Measurements from ENCODE around the gene OR8D2. TPM values are rescaled to one million over a fixed set of nuclear protein-coding genes. Genes with fewer than 3 reads are reported as not detected.

The OR8D2 gene, protein sequence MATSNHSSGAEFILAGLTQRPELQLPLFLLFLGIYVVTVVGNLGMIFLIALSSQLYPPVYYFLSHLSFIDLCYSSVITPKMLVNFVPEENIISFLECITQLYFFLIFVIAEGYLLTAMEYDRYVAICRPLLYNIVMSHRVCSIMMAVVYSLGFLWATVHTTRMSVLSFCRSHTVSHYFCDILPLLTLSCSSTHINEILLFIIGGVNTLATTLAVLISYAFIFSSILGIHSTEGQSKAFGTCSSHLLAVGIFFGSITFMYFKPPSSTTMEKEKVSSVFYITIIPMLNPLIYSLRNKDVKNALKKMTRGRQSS
- polyA plus RNA-seq (2013, experiment 1 of 2) = not detected
- polyA plus RNA-seq (2013, experiment 2 of 2) = not detected

DNA sequence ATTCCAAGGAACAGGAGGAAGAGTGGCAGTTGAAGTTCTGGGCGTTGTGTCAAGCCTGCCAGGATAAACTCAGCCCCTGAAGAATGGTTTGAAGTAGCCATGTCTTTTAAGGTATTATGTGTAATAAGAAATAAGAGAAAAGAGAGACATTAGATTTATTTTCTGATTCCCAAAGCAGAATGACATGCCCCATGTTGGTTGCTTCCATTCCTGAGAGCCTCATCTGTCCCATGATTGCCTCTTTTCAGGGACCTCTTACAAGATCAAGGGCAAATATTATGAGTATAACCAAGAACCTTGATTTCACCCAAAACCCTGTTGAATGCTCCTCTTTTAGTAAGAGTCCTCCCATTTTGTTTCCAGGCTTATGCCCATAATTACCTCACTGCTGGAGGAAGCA lies at the start of gene OR8D2:
Gene OR8D2, minus strand, starts transcription at position 101 of the 400 bp plus-strand sequence. Its CDS starts 0 bp downstream, at position 101.
- H3K27me3 ChIP-seq (ENCODE audit: insufficient read depth, low read length) = no peaks in the 10 kb centered on the region
- H3K4me3 ChIP-seq (ENCODE audit: low read length) = no peak within 1 kb of the TSS
- H3K4me1 ChIP-seq (ENCODE audit: insufficient read depth, low read length) = no peaks in the 10 kb centered on the region
- H3K9ac ChIP-seq (ENCODE audit: low read depth, low read length) = no peak within 1 kb of the TSS
- no peaks in the 10 kb centered on the region for H3K9me3 ChIP-seq (ENCODE audit: insufficient read depth, low read depth, low read length)
- H3K27ac ChIP-seq (ENCODE audit: low read depth, low read length) = no peak within 1 kb of the TSS
- 96% methylated on average over 1 of the region's 1 CpG for WGBS
- no peaks in the 10 kb centered on the region for H3K36me3 ChIP-seq (ENCODE audit: insufficient read depth, low read length)

DNA sequence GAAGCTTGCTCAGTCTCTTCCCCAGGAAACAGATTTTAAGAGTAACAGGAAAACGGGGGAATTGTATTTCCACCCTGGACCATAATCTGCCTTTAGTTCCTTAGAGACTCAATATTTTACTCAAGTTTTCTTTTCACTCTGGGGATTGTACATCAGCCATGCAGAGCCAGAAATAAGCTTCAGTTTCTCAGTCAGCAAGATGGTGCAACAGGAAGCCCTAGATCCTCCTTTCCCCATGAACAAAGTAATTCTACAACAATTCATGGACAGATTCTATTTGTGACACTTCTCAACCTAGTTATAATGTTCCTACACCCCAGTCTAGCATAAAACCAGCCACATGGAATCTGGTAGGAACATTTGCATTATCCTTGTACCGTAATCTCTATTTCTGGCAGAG lies 39.6 kb upstream of the OR8D2 start:
- Histone ChIP-seq H3K27ac (ENCODE audit: low read depth, low read length) (no peak overlapping the region), H3K27me3 (ENCODE audit: insufficient read depth, low read length) (no peaks in the 10 kb centered on the region), H3K9ac (ENCODE audit: low read depth, low read length) (no peak overlapping the region), H3K4me3 (ENCODE audit: low read length) (no peak overlapping the region), H3K36me3 (ENCODE audit: insufficient read depth, low read length) (no peaks in the 10 kb centered on the region), H3K4me1 (ENCODE audit: insufficient read depth, low read length) (no peaks in the 10 kb centered on the region), H3K9me3 (ENCODE audit: insufficient read depth, low read depth, low read length) (no peaks in the 10 kb centered on the region)
- 64% methylated on average over 2 of the region's 2 CpGs for WGBS

DNA sequence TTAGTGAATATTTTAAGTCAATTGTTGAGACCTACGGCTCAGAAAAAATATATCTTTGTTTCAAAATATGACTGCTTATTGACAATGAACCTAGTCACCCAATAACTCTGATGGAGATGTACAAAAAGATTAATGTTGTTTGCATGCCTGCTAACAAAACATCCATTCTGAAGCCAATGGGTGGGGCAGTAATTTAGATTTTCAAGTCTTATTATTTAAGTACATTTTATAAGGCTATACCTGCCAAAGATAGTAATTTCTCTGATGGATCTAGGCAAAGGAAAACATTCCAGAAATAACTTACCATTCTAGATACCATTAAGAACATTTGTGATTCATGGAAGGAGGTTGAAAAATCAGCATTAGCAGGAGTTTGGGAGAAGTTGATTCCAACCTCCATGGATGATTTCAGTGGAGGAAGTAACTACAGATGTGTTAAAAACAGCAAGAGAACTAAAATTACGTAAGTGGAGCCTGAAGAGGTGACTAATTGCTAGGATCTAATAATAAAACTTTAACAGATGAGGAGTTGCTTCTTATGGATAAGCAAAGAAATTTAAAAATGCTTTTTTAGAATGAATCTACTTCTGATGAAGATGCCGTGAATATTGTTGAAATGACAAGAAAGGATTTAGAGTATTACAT lies 26.4 kb upstream of the OR8D2 start:
- Histone ChIP-seq H3K4me1 (ENCODE audit: insufficient read depth, low read length) (no peaks in the 10 kb centered on the region), H3K27me3 (ENCODE audit: insufficient read depth, low read length) (no peaks in the 10 kb centered on the region), H3K27ac (ENCODE audit: low read depth, low read length) (no peak overlapping the region), H3K9ac (ENCODE audit: low read depth, low read length) (no peak overlapping the region), H3K9me3 (ENCODE audit: insufficient read depth, low read depth, low read length) (no peaks in the 10 kb centered on the region), H3K36me3 (ENCODE audit: insufficient read depth, low read length) (no peaks in the 10 kb centered on the region), H3K4me3 (ENCODE audit: low read length) (no peak overlapping the region)
- WGBS = 96% methylated on average over 2 of the region's 3 CpGs

DNA sequence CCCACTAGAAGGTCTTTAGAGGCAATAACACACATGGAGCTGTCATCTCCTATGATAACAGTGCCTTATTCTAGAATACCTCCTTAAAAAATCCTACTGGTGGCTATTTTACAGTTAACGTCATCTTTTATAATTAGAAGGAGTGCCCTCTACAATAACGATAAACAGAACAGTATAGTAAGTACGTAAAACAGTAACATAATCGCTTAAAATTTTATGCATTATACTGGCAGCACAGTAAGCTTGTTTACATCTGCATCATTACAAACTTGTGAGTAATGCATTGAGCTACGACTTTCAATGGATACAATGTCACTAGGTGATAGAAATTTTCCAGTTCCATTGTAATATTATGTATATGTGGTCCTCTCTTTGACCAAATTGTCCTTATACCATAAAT lies 24.3 kb upstream of the OR8D2 start:
- Histone ChIP-seq H3K4me1 (ENCODE audit: insufficient read depth, low read length) (no peaks in the 10 kb centered on the region), H3K27me3 (ENCODE audit: insufficient read depth, low read length) (no peaks in the 10 kb centered on the region), H3K27ac (ENCODE audit: low read depth, low read length) (no peak overlapping the region), H3K4me3 (ENCODE audit: low read length) (no peak overlapping the region), H3K36me3 (ENCODE audit: insufficient read depth, low read length) (no peaks in the 10 kb centered on the region), H3K9me3 (ENCODE audit: insufficient read depth, low read depth, low read length) (no peaks in the 10 kb centered on the region), H3K9ac (ENCODE audit: low read depth, low read length) (no peak overlapping the region)
- WGBS = 94% methylated on average over 5 of the region's 5 CpGs

DNA sequence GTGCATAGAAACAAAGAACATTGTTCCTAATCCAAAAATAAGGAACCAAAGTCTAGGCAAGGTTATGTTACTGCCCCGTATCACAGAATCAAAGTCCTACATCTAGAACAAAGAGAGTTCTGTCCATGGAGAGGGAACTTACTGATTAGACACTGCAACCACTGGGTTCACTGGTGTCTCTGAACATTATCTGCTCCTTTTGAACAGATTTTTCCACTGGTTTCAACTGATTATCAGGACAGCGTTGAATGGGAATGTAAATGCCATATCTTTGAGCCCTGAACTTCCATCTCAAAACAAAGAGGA lies 20.1 kb upstream of the OR8D2 start:
- H3K4me1 ChIP-seq (ENCODE audit: insufficient read depth, low read length) = no peaks in the 10 kb centered on the region
- WGBS = 94% methylated on average over 2 of the region's 2 CpGs
- no peaks in the 10 kb centered on the region for H3K9me3 ChIP-seq (ENCODE audit: insufficient read depth, low read depth, low read length)
- H3K27ac ChIP-seq (ENCODE audit: low read depth, low read length) = no peak overlapping the region
- H3K9ac ChIP-seq (ENCODE audit: low read depth, low read length) = no peak overlapping the region
- H3K27me3 ChIP-seq (ENCODE audit: insufficient read depth, low read length) = no peaks in the 10 kb centered on the region
- H3K36me3 ChIP-seq (ENCODE audit: insufficient read depth, low read length) = no peaks in the 10 kb centered on the region
- H3K4me3 ChIP-seq (ENCODE audit: low read length) = no peak overlapping the region

DNA sequence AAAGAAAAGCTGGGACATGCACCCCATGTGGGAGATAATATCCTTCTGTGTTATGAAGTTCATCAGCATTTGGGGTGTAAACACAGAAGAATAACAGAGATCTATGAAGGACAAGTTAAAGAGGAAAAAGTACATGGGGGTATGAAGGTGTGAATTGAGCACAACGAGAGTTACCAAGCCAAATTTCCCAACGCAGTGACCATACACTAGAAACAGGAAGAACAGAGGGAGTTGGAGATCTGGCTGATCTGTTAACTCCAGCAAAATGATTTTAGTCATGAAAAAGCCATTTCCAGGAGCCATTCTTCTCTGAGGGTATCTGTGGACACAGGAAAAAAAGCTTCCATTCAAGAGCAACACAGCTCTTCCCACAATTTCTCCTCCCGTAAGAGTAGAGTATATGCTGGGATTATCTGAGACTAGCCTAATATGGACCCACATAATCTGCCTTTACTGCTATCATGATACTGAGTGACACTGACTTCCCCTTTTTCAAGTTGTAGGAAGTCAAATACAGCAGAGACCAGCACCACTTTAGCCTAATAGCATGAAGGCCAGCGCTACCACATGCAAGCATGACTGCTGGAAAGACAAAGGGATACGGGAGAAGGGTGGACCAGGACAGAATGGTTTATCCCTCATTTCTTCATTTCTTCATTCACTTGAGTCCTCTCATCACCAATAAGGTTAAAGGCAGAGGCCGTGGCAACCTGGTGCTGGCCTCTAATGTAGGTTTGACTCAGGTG lies 19.6 kb upstream of the OR8D2 start:
- no peak overlapping the region for H3K9ac ChIP-seq (ENCODE audit: low read depth, low read length)
- WGBS = 95% methylated on average over 5 of the region's 6 CpGs
- no peaks in the 10 kb centered on the region for H3K36me3 ChIP-seq (ENCODE audit: insufficient read depth, low read length)
- no peaks in the 10 kb centered on the region for H3K9me3 ChIP-seq (ENCODE audit: insufficient read depth, low read depth, low read length)
- no peak overlapping the region for H3K27ac ChIP-seq (ENCODE audit: low read depth, low read length)
- H3K4me3 ChIP-seq (ENCODE audit: low read length) = no peak overlapping the region
- no peaks in the 10 kb centered on the region for H3K4me1 ChIP-seq (ENCODE audit: insufficient read depth, low read length)
- no peaks in the 10 kb centered on the region for H3K27me3 ChIP-seq (ENCODE audit: insufficient read depth, low read length)

DNA sequence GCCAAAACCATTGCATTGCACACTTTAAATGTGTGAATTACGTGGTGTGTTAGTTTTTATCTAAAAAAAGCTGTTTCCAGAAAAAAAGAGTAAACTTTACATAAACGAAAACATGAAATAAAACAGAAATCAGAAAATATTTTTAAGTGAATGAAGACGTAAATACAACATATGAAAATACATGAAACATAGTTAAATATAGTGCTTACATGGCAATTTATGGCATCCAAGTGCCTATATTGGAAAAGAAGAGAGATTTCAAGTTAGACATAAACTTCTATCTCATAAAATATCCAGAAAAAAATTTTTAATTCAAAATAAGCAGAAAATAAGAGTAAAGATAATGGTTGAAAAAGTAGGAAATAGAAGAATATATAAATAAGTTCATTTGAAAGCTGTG lies 11.9 kb upstream of the OR8D2 start:
- H3K4me3 ChIP-seq (ENCODE audit: low read length) = no peak overlapping the region
- H3K27me3 ChIP-seq (ENCODE audit: insufficient read depth, low read length) = no peaks in the 10 kb centered on the region
- H3K4me1 ChIP-seq (ENCODE audit: insufficient read depth, low read length) = no peaks in the 10 kb centered on the region
- H3K27ac ChIP-seq (ENCODE audit: low read depth, low read length) = no peak overlapping the region
- no peak overlapping the region for H3K9ac ChIP-seq (ENCODE audit: low read depth, low read length)
- no peaks in the 10 kb centered on the region for H3K36me3 ChIP-seq (ENCODE audit: insufficient read depth, low read length)
- WGBS = no CpG with 5 or more reads among the region's 3 CpGs
- H3K9me3 ChIP-seq (ENCODE audit: insufficient read depth, low read depth, low read length) = peaks cover 16% of the 10 kb centered on the region

DNA sequence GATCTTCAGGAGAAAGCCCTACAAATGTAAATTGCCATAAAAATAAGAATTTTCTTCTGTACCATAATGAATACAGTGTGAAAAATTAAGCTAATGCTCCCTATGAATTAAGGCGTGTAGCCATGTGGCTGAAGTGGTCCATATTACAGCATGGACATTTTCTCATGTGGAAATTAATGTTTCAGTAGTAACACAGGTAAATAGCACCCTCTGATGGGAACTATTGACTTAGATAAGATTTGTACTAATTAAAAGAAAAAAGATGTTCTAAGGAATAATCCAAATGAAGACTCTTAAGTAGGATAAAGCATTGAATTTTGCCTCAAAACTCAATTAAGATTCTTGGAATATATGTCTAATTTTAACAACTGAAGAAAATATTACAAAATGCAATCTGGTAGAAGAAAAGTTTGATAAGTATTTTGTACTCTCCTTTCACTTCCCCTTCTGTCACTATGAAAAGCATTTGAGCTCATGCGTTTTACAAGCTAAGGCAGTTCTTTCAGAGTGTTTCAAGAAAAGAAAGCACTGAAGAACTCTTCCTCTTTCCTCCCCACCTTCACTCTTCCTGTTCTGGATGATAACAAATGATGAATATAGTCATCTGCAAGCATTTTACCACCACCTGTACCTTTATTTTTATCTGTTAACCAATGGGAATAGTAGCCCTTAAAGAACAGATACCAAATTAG lies 9.9 kb upstream of the OR8D2 start:
- 100% methylated on average over 2 of the region's 2 CpGs for WGBS
- Histone ChIP-seq H3K27me3 (ENCODE audit: insufficient read depth, low read length) (no peaks in the 10 kb centered on the region), H3K4me3 (ENCODE audit: low read length) (no peak overlapping the region), H3K27ac (ENCODE audit: low read depth, low read length) (no peak overlapping the region), H3K36me3 (ENCODE audit: insufficient read depth, low read length) (no peaks in the 10 kb centered on the region), H3K4me1 (ENCODE audit: insufficient read depth, low read length) (no peaks in the 10 kb centered on the region), H3K9ac (ENCODE audit: low read depth, low read length) (no peak overlapping the region), H3K9me3 (ENCODE audit: insufficient read depth, low read depth, low read length) (peaks cover 16% of the 10 kb centered on the region)

DNA sequence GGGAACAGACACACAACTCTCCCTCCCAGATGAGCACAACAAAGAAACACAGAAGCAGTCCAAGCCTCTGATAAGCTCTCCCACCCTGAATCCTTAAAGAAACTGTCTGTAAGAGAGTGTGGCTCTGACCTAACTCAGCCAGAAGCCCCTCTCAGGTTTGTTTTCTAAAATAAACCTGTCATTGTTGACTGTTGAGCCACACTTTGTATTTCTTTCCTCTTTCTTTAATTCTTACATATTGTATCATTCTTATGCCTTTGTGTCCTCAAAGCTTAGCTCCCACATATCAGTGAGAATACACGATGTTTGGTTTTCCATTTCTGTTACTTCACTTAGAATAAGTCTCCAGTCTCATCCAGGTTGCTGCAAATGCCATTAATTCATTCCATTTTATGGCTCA lies 7.8 kb upstream of the OR8D2 start:
- 98% methylated on average over 1 of the region's 1 CpG for WGBS
- no peaks in the 10 kb centered on the region for H3K36me3 ChIP-seq (ENCODE audit: insufficient read depth, low read length)
- no peaks in the 10 kb centered on the region for H3K27me3 ChIP-seq (ENCODE audit: insufficient read depth, low read length)
- no peak overlapping the region for H3K9ac ChIP-seq (ENCODE audit: low read depth, low read length)
- H3K4me1 ChIP-seq (ENCODE audit: insufficient read depth, low read length) = no peaks in the 10 kb centered on the region
- no peak overlapping the region; the same call in 1 of the 2 replicates for H3K27ac ChIP-seq (ENCODE audit: low read depth, low read length)
- no peak overlapping the region for H3K4me3 ChIP-seq (ENCODE audit: low read length)
- peaks cover 16% of the 10 kb centered on the region for H3K9me3 ChIP-seq (ENCODE audit: insufficient read depth, low read depth, low read length)

DNA sequence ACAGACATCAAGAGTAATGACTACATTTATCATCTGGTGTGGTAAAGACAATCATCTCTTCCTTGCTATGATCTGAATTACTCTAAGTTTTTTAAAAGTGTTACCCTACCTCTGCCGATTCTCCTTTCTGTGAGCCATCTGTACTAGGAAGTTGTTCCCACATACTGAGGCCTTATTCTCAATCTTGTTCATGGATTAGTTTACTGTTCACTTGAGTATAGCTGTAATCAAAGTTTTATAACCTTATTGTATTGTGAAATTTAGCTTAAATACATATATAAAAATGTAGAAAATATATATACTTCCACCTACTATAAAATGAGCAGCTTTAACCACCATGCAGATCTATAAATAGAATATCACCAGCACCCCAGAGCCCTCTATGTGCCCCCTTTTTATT lies 2.4 kb upstream of the OR8D2 start:
- no peaks in the 10 kb centered on the region for H3K27me3 ChIP-seq (ENCODE audit: insufficient read depth, low read length)
- no peak overlapping the region for H3K27ac ChIP-seq (ENCODE audit: low read depth, low read length)
- 100% methylated on average over 1 of the region's 1 CpG for WGBS
- H3K4me1 ChIP-seq (ENCODE audit: insufficient read depth, low read length) = no peaks in the 10 kb centered on the region
- H3K36me3 ChIP-seq (ENCODE audit: insufficient read depth, low read length) = no peaks in the 10 kb centered on the region
- H3K9ac ChIP-seq (ENCODE audit: low read depth, low read length) = no peak overlapping the region
- H3K4me3 ChIP-seq (ENCODE audit: low read length) = no peak overlapping the region
- 0 out of 2 replicates have a peak, but pooled peaks cover 2% of the 10 kb centered on the region for H3K9me3 ChIP-seq (ENCODE audit: insufficient read depth, low read depth, low read length)

DNA sequence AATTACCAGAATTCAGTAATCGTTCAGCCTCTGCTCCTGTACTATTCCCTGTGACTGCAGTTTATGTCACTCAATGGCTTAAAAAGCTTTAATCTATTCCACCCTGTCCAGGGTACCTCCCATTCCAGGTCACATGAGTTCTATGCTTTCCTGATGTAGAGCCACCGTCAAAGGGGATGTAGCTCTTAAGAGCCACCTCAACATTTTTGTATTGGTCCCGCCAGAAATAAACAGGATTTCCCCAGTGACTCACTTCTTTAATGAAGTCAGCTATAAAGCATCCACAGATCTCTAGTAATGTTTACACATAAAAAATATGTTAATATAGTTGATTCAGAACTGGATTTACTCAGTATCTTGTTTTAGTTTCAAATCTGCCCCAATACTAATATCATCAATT lies 4.9 kb downstream of the OR8D2 start:
- H3K36me3 ChIP-seq (ENCODE audit: insufficient read depth, low read length) = no peaks in the 10 kb centered on the region
- WGBS = 88% methylated on average over 3 of the region's 3 CpGs
- H3K9ac ChIP-seq (ENCODE audit: low read depth, low read length) = no peak overlapping the region
- no peaks in the 10 kb centered on the region for H3K4me1 ChIP-seq (ENCODE audit: insufficient read depth, low read length)
- no peaks in the 10 kb centered on the region for H3K9me3 ChIP-seq (ENCODE audit: insufficient read depth, low read depth, low read length)
- no peaks in the 10 kb centered on the region for H3K27me3 ChIP-seq (ENCODE audit: insufficient read depth, low read length)
- H3K27ac ChIP-seq (ENCODE audit: low read depth, low read length) = no peak overlapping the region
- H3K4me3 ChIP-seq (ENCODE audit: low read length) = no peak overlapping the region

All from HUES64 (cell line).